Fibroblast of villous mesenchyme (primary cell): ENCODE data around the gene MSH3. TPM values are rescaled to one million over a fixed set of nuclear protein-coding genes. Genes with fewer than 3 reads are reported as not detected.
"Not testable (repeated sequence)": the region's sequence is repeated elsewhere in the genome, so short reads cannot be mapped to it uniquely, and the experiment has no call there.

Experiments
- DNase-seq: peaks from one replicate; pipeline ENCODE4 v3.0.0-alpha.2; 2010; ENCODE audit warnings: low read depth
- H3K4me3 ChIP-seq: 2 replicates; pipeline ENCODE4 v1.5.1; 2011; ENCODE audit warnings: low read depth, mild to moderate bottlenecking, low read length
- CTCF ChIP-seq: IDR thresholded peaks from 2 replicates; pipeline ENCODE4 v1.5.1; 2012; ENCODE audit warnings: low read depth, mild to moderate bottlenecking, low read length; ENCODE audit not compliant: insufficient read depth
- total RNA-seq: library from RNA; depleted of rRNA; stranded (reverse); fragments of >200 nt; gene quantifications from 2 replicates; pipeline ENCODE4 v1.2.3, GENCODE V29; 2012

Gene MSH3
- total RNA-seq, 1 donor: 22.5 TPM

DNA sequence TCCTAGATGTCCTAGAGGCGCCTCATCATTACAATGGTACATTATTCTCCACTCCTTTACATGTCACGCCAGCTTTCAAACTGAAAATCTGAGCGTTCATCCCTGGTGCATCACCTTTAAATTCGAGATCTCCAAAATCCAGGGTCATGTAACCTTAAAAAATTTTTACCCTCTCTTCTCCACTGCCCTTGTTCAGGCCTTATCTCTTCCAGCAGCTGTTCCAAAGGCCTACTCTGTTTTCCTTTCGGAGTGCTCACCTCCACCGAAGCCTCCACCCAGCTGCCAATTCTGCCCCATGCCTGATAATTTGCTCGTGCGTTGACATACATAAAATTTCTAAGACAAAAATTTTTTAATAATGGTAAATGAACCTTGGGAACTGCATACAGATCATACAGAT is 950 bp upstream of the MSH3 start:
- no peak for TF ChIP-seq CTCF
- peak overlapping the region; percentile 84 for H3K4me3 ChIP-seq
- DNase-seq: no peak

GRCh38 chr5:80654054-80654390 is 430 bp upstream of the MSH3 start:
- DNase-seq: no peak
- no peak for TF ChIP-seq CTCF
- H3K4me3 ChIP-seq: peak overlapping the region; percentile 84

DNA sequence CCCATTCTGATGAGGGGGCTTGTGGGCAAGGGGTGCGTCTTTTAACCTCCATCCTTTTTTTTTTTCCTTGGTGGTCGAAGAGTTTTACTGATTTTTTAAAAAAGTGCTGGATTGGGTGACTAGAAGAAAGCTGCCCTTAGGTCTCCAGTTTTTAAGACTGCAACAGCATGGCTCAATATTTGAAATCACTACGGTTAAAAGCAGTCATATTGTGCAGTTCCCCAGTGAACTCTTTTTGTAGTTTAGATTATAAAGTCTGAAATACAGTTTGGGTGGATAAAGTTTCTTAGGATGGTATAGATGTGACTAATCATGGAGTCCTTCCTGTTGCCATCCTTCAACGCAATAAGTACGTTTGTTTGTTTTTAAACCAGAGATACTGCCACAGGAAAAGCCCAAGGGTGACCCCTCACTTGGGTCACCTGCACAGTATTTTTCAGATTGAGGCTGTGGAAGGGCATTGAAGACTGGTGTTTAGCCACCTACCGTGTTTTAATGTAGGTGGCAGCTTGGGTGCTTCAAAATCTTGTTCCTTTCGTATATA is 851 bp downstream of the MSH3 start:
- peak overlapping the region; percentile 84 for H3K4me3 ChIP-seq
- DNase-seq: no peak
- TF ChIP-seq CTCF: no peak

- no peak for TF ChIP-seq CTCF
- no peak overlapping the region for H3K4me3 ChIP-seq
- DNase-seq: no peak
Observed at GRCh38 chr5:80656425-80656824, 2.0 kb downstream of the MSH3 start.

GRCh38 chr5:80659106-80659505 is 4.7 kb downstream of the MSH3 start:
- no peak overlapping the region for H3K4me3 ChIP-seq
- no peak for TF ChIP-seq CTCF
- peak; percentile 55 for DNase-seq

GRCh38 chr5:80660661-80661060 is 6.2 kb downstream of the MSH3 start:
- not testable (repeated sequence) for DNase-seq, H3K4me3 ChIP-seq

- no peak for DNase-seq
- H3K4me3 ChIP-seq: no peak overlapping the region
- TF ChIP-seq CTCF: no peak
Observed at GRCh38 chr5:80662108-80662507, 7.7 kb downstream of the MSH3 start.
